GM19025 (cell line): ENCODE measurements around the gene INTS4.
A peak's percentile ranks its signal among the peaks of the same experiment; 100 is the strongest.
"Not testable (repeated sequence)": the region's sequence is repeated elsewhere in the genome, so short reads cannot be mapped to it uniquely, and the experiment has no call there.

Experiments used
- ATAC-seq: cut with Tn5 transposase; IDR thresholded peaks from one replicate; pipeline ENCODE4 v1.9.1; 2021; ENCODE audit warnings: mild to moderate bottlenecking, low read depth, moderate library complexity; ENCODE audit not compliant: unreplicated experiment

INTS4 gene

DNA sequence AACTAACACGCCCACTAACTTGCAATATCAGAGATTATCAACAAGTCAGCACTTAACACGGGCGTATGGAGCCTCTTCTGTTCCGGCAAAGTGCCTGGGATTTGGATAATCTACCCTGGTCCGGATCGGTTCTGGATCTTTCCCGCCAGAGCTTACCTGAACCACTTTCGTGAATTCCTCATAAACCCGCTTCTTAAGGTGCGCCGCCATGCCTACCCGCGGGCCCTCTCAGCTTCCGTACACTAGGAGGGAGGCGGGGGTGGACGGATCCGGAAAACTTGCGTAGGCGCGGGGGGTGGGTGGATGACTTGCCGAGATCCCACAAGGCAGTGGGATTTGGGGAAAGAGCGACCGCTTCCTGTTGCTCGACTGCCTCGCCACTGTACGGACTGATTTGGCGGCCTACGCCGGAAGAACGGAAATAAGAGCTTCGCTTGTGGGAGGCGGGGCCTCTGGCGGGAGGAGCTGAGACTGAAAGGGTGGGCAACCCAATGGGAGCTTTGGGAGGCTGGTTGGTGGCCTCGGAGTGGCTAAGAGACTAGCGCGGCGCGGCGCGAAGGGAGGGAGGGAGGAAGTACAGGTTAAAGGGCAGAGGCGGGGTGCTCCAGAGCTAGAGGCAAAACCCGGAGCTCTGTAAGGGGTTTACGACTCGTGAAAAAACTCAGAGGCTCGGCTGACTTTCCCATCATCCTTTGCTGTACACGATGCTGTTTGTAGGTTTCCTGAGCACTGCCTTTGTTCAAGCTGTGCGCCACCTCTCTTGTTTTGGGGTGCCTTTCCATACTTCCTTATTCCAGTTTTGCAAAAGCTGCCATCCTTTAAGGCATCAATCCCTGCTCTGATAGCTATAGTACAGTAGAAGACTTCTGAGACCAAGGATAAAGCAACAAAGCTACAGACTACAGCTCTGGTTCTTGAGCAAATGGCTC is at the start of gene INTS4:
Gene INTS4 (minus strand): TSS at position 235 of the 929 bp plus-strand sequence. CDS start 25 bp downstream, at position 210.
- ATAC-seq, result peak; percentile 98

DNA sequence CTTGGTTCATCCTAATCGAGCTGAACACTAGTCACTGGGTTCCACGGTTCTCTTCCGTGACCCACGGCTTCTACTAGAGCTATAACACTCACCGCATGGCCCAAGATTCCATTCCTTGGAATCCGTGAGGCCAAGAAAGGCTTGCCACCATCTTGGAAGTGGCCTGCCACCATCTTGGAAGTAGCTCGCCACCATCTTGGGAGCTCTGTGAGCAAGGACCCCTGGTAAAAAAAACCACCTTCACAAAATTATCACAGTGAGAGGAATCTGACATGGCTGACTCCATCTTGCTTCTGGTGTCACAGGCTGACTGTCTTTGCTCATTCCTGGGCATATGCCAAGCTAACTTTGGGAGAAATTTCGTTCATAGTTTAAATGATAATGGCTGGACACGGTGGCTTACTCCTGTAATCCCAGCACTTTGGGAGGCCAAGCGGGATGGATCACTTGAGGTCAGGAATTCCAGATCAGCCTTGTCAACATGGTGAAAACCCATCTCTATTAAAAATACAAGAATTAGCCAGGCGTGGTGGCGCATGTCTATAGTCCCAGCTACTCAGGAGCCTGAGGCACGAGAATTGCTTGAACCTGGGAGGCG is 47.5 kb upstream of the INTS4 start:
- ATAC-seq, result no peak

DNA sequence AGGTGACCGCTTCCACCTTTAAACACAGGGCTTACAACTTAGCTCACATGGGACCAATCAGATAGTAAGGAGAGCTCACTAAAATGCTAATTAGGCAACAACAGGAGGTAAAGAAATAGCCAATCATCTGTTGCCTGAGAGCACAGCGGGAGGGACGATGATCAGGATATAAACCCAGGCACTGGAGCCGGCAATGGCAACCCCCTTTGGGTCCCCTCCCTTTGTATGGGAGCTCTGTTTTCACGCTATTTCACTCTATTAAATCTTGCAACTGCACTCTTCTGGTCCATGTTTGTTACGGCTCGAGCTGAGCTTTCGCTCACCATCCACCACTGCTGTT is 46.9 kb upstream of the INTS4 start:
- not testable (repeated sequence) for ATAC-seq

GRCh38 chr11:78040691-78041379 is 46.4 kb upstream of the INTS4 start:
- ATAC-seq, result no peak

DNA sequence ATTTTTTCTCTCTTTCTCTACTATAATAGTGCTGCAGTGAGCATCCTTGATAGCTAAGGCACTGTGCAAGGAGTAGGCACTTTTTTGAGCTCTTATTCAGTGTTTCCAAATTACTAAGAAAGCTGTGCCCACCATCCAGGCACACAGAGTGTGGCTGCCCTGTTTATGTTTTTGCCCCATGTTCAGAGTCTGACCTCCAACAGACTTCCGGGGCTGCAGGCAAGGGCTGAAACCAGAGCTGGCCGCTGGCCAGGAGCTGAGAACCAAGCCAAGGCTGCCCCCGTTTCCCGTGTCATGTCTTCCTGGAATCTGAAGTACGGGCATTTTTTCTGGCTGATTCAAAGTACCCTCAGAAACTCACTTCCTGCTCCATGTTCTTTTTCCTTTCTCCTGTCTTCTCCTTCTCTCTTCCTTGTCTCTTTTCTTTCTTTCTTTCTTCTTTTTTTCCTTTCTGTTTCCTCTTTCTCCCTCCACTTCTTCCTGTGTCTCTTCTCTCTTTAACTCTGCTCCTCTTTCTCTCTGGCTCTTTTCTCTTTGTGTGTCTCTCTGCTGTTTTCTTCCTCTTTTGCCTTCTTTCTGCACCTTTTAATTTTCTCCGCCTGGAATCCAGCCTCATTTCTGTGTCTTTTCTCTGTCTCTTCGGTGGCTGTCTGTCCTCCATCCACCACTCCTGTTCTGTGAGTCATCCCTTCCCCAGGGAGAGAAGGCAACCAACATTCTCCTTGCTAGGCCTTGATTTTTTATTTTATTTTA is 45.6 kb upstream of the INTS4 start:
- no peak for ATAC-seq

- no peak for ATAC-seq
Measured at GRCh38 chr11:78039391-78039918, 45.0 kb upstream of the INTS4 start.

GRCh38 chr11:78038697-78039313 is 44.3 kb upstream of the INTS4 start:
- no peak for ATAC-seq

GRCh38 chr11:78037825-78038620 is 43.6 kb upstream of the INTS4 start:
- ATAC-seq, result no peak

DNA sequence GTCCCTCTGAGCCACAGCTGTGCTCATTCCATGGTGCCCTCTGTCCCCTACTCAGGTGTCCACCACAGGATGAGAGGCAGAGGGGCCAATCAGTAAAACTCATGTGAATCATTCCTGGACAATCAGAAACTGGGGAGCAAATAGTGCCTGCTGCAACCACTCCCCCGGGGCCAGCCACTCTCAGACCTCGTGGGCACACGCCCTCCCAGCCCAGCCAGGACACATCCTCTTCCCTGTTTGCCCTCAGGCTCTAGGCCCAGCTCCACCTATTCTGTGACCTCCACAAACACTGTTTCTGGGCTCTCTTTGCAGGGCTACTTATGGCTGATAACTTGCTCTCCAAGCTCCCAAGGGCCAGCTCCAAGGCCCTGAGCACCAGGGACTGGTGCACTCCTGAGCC is 42.6 kb upstream of the INTS4 start:
- ATAC-seq, result no peak

DNA sequence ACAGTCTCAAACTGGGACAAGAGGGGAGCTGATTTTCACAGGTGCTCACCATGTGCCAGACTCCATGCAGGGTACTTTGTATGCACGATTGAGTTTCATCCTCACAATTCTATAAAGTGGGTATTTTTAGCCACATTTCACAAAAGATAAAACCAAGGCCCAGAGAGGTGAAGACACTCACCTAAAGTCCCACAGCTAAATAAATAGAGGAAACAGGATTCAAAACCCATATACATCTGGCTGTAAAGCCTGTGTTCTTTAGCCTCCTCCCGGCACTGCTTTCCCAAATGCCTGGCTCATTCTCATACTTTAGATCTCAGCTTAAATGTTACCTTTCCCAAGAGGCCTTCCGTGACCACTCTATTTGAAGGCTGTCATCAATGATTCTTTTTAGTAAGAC is 41.8 kb upstream of the INTS4 start:
- no peak for ATAC-seq

DNA sequence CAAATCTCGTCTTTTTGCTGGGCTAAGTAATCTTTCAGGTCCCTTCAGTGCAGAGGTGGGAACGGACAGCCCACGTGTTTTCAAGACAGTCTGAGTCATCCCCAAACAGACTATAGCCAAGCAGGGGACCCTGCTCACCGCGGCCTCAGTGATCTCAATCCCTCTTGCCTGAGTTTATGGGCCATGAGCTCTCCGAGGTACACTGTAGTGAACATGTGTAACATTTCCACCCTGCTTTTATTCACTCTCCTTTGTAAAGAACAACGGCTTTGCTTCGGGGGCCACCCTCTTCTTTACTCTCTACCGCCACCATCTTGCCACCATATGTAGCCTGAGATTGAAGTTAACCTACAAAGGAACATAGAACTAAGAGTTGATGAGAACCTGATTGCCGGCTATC is 40.2 kb upstream of the INTS4 start:
- no peak for ATAC-seq

GRCh38 chr11:78033040-78033439 is 38.6 kb upstream of the INTS4 start:
- ATAC-seq, result no peak

DNA sequence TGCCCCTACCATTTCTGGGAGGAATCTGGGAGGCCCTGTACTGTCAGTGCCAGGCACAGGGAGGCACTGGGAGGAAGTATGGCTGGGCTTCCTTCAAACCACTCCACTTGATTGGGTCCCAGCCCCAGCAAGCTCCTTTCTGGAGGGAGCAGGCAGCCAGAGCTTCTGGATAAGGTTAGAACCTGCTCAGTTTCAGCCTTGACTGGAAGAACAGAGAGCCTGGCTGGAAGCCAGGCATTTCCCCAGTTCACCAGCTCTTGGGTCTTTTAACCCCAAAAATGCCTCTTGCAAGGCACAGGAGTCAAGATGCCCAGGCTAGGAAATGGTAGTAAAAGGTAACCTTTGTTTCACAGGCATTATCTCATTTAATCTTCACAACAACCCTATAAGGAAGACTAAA is 37.6 kb upstream of the INTS4 start:
- ATAC-seq, result no peak

DNA sequence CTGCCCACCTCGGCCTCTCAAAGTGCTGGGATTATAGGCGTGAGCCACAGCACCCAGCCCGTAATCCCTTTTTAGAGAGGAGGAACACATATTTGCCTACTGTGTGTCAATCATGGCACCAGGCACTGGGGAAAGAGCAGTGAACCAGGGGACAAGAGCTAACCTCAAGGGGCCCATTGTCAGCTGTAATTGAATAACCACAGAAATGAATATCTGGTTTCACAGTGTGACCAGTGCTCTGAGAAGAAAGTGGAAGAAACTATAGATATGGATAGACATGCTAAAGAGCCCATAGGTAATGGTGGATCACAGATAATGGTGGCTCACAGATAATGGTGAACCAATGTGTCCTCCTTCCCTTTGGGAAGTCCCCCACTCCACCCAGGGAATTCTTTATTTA is 37.2 kb upstream of the INTS4 start:
- no peak for ATAC-seq

DNA sequence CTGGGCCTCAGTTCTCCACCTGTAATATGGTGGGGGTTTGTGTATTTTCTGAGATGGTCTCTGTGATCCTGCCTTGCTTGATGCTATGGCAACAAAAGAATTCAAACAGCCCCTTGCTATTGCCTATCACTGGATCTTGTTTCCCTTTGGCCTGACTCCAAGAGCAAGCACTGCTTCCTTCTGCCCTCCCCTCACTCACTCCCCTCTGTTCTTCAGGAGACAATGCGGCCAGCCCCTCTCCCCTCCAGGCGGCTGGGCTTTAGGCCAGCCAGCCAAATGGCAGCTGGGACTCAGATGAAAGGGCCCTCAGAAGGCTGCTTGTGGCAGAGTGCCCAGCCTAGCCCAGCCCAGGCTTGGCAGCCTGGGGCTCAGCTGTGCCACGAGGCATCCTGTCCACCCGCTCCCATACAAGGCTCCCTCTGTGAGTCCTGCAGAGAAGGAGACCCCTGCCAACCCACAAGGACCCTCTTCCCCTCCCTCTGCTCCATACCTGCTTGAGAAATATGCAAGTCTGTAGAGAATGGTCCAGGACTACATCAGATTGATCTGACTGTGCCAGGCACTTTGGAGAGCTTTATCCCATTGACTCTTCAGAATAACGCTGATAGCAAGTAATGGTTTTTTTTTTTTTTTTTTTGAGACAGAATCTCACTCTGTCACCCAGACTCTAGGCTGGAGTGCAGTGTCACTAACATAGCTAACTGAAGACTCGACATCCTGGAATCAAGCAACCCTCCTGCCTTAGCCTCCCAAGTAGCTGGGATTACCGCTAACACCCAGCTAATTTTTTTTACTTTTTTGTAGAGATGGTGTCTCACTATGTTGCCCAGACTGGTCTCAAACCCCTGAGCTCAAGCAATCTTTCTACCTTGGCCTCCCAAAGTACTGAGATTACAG is 36.2 kb upstream of the INTS4 start:
- no peak for ATAC-seq

- not testable (repeated sequence) for ATAC-seq
Measured at GRCh38 chr11:78028423-78028822, 34.0 kb upstream of the INTS4 start.

- no peak for ATAC-seq
Measured at GRCh38 chr11:78027759-78028158, 33.3 kb upstream of the INTS4 start.

GRCh38 chr11:78025378-78025777 is 30.9 kb upstream of the INTS4 start:
- no peak for ATAC-seq
